BLaER1 treated with 17β-estradiol and CSF1 and Interleukin-3, amounts not matched to agents 10 nM and 100 nM (cell line): ENCODE data around the gene AKT1.
"Not testable (repeated sequence)": the region's sequence is repeated elsewhere in the genome, so short reads cannot be mapped to it uniquely, and the experiment has no call there.

ENCODE experiments used
- H3K27ac ChIP-seq, 11 experiments: shearing (Covaris generic); formaldehyde crosslinking; 2 replicates each; pipeline ENCODE4 v1.8.1; 2022
- H3K27me3 ChIP-seq, 11 experiments: shearing (Covaris generic); formaldehyde crosslinking; 2 replicates each; pipeline ENCODE4 v1.8.1; 2022
- H3K36me3 ChIP-seq, 11 experiments: shearing (Covaris generic); formaldehyde crosslinking; 2 replicates each; pipeline ENCODE4 v1.8.1; 2022
- H3K4me1 ChIP-seq, 10 experiments: shearing (Covaris generic); formaldehyde crosslinking; 2 replicates each; pipeline ENCODE4 v1.8.1; 2022
- H3K4me2 ChIP-seq, 11 experiments: shearing (Covaris generic); formaldehyde crosslinking; 2 replicates each; pipeline ENCODE4 v1.8.1; 2022
- H3K4me3 ChIP-seq, 10 experiments: shearing (Covaris generic); formaldehyde crosslinking; 2 replicates each; pipeline ENCODE4 v1.8.1; 2022
- H3K9ac ChIP-seq, 11 experiments: shearing (Covaris generic); formaldehyde crosslinking; 2 replicates each; pipeline ENCODE4 v1.8.1; 2022
- H3K9me3 ChIP-seq, 11 experiments: shearing (Covaris generic); formaldehyde crosslinking; replicated peaks in 1 of 11; 2 replicates each; pipeline ENCODE4 v1.8.1; 2022
- H4K20me1 ChIP-seq, 11 experiments: shearing (Covaris generic); formaldehyde crosslinking; 2 replicates each; pipeline ENCODE4 v1.8.1; 2022
- Cebpa-rat ChIP-seq, 11 experiments: shearing (Covaris generic); IDR thresholded peaks; 2 replicates each; pipeline ENCODE4 v1.8.1; 2022

Gene AKT1

GRCh38 chr14:104729835-104730181 lies 65.7 kb downstream of the AKT1 start:
- H3K4me3 ChIP-seq, result no peak overlapping the region
- no peak overlapping the region for H3K27ac ChIP-seq
- H3K27me3 ChIP-seq, result peaks cover 0 to under 1% (median 0%) of the 10 kb centered on the region in 11 experiments; a peak in 1 of 22 replicates
- H3K9me3 ChIP-seq, result no peaks in the 10 kb centered on the region
- H3K4me1 ChIP-seq, result peaks cover 27 to 45% (median 37%) of the 10 kb centered on the region in 10 experiments
- H4K20me1 ChIP-seq, result peaks cover 0 to 46% (median 0%) of the 10 kb centered on the region in 11 experiments; a peak in 5 of 22 replicates
- H3K9ac ChIP-seq, result no peak overlapping the region
- no peaks in the 10 kb centered on the region for H3K36me3 ChIP-seq
- H3K4me2 ChIP-seq, result no peak overlapping the region
- no peak for TF ChIP-seq Cebpa-rat (IDR thresholded peaks at IDR 0.05)

GRCh38 chr14:104729176-104729834 lies 66.2 kb downstream of the AKT1 start:
- not testable (repeated sequence) for H3K27me3 ChIP-seq, H3K9ac ChIP-seq, H3K4me2 ChIP-seq, H3K9me3 ChIP-seq, H3K4me3 ChIP-seq, H3K36me3 ChIP-seq, H3K27ac ChIP-seq
- peaks cover 30 to 50% (median 41%) of the 10 kb centered on the region in 10 experiments for H3K4me1 ChIP-seq
- peaks cover 0 to 45% (median 0%) of the 10 kb centered on the region in 11 experiments; a peak in 5 of 22 replicates for H4K20me1 ChIP-seq

GRCh38 chr14:104728631-104729030 lies 66.9 kb downstream of the AKT1 start:
- peaks cover 0 to 44% (median 1%) of the 10 kb centered on the region in 11 experiments; a peak in 6 of 22 replicates for H4K20me1 ChIP-seq
- H3K9ac ChIP-seq, result no peak overlapping the region
- no peak overlapping the region for H3K4me2 ChIP-seq
- peaks cover 25 to 46% (median 36%) of the 10 kb centered on the region in 10 experiments for H3K4me1 ChIP-seq
- H3K27ac ChIP-seq, result no peak overlapping the region
- peaks cover 0 to 4% (median 0%) of the 10 kb centered on the region in 11 experiments; a peak in 1 of 22 replicates for H3K27me3 ChIP-seq
- H3K4me3 ChIP-seq, result no peak overlapping the region
- TF ChIP-seq Cebpa-rat (IDR thresholded peaks at IDR 0.05), result no peak
- H3K36me3 ChIP-seq, result no peaks in the 10 kb centered on the region
- H3K9me3 ChIP-seq, result no peaks in the 10 kb centered on the region

- H3K27me3 ChIP-seq, result peaks cover 0 to 4% (median 0%) of the 10 kb centered on the region in 11 experiments; a peak in 1 of 22 replicates
- H4K20me1 ChIP-seq, result peaks cover 9 to 59% (median 19%) of the 10 kb centered on the region in 11 experiments; a peak in 20 of 22 replicates
- H3K4me2 ChIP-seq, result peak overlapping the region in 5 of 11 experiments; percentile 9 to 30 (median 12); a peak in 5 of 22 replicates
- peaks cover 0 to 1% (median 0%) of the 10 kb centered on the region in 11 experiments; a peak in 2 of 22 replicates for H3K36me3 ChIP-seq
- H3K9ac ChIP-seq, result no peak overlapping the region
- H3K4me3 ChIP-seq, result no peak overlapping the region
- H3K27ac ChIP-seq, result no peak overlapping the region
- no peak for TF ChIP-seq Cebpa-rat (IDR thresholded peaks at IDR 0.05)
- no peaks in the 10 kb centered on the region for H3K9me3 ChIP-seq
- H3K4me1 ChIP-seq, result peaks cover 28 to 47% (median 38%) of the 10 kb centered on the region in 10 experiments
Measured at GRCh38 chr14:104726600-104727451, 68.7 kb downstream of the AKT1 start.

GRCh38 chr14:104725772-104726548 lies 69.6 kb downstream of the AKT1 start:
- Histone ChIP-seq H3K27ac (no peak overlapping the region), H3K36me3 (peaks cover 0 to 9% (median 6%) of the 10 kb centered on the region in 11 experiments; a peak in 8 of 22 replicates), H3K4me3 (no peak overlapping the region), H3K9me3 (no peaks in the 10 kb centered on the region), H3K4me1 (peaks cover 33 to 55% (median 43%) of the 10 kb centered on the region in 10 experiments), H3K27me3 (peaks cover 0 to 4% (median 0%) of the 10 kb centered on the region in 11 experiments; a peak in 1 of 22 replicates), H3K9ac (peak overlapping the region in 1 of 11 experiments; percentile 59; a peak in 1 of 22 replicates), H4K20me1 (peaks cover 14 to 64% (median 24%) of the 10 kb centered on the region in 11 experiments; a peak in 20 of 22 replicates), H3K4me2 (peak overlapping the region; percentile 74 to 97 (median 91); a peak in 21 of 22 replicates)
- no peak for TF ChIP-seq Cebpa-rat (IDR thresholded peaks at IDR 0.05)

- Histone ChIP-seq H3K27ac (no peak overlapping the region), H3K9me3 (no peaks in the 10 kb centered on the region), H3K36me3 (peaks cover 0 to 9% (median 7%) of the 10 kb centered on the region in 11 experiments; a peak in 14 of 22 replicates), H3K4me1 (peaks cover 33 to 55% (median 43%) of the 10 kb centered on the region in 10 experiments), H4K20me1 (peaks cover 14 to 65% (median 24%) of the 10 kb centered on the region in 11 experiments; a peak in 20 of 22 replicates), H3K27me3 (peaks cover 0 to 4% (median 0%) of the 10 kb centered on the region in 11 experiments; a peak in 1 of 22 replicates), H3K4me3 (peak overlapping the region in 9 of 10 experiments; percentile 57 to 79 (median 66); a peak in 15 of 20 replicates), H3K4me2 (peak overlapping the region; percentile 74 to 97 (median 91)), H3K9ac (peak overlapping the region; percentile 3 to 78 (median 73); a peak in 14 of 22 replicates)
- TF ChIP-seq Cebpa-rat (IDR thresholded peaks at IDR 0.05), result no peak
Measured at GRCh38 chr14:104724981-104725771, 70.4 kb downstream of the AKT1 start.

GRCh38 chr14:104724407-104724980 lies 71.1 kb downstream of the AKT1 start:
- Histone ChIP-seq H3K4me1 (peaks cover 33 to 55% (median 44%) of the 10 kb centered on the region in 10 experiments), H4K20me1 (peaks cover 14 to 72% (median 29%) of the 10 kb centered on the region in 11 experiments; a peak in 20 of 22 replicates), H3K4me2 (peak overlapping the region; percentile 74 to 97 (median 91)), H3K9ac (peak overlapping the region; percentile 64 to 80 (median 76); a peak in 20 of 22 replicates), H3K27me3 (peaks cover 0 to 4% (median 0%) of the 10 kb centered on the region in 11 experiments; a peak in 1 of 22 replicates), H3K27ac (peak overlapping the region in 6 of 11 experiments; percentile 37 to 70 (median 61); a peak in 10 of 22 replicates), H3K4me3 (peak overlapping the region; percentile 57 to 79 (median 65)), H3K9me3 (no peaks in the 10 kb centered on the region), H3K36me3 (peaks cover 7 to 16% (median 11%) of the 10 kb centered on the region in 11 experiments; a peak in 20 of 22 replicates)
- TF ChIP-seq Cebpa-rat (IDR thresholded peaks at IDR 0.05), result no peak
